ENCODE data around the gene SLC43A2. TPM values are rescaled to one million over a fixed set of nuclear protein-coding genes. Genes with fewer than 3 reads are reported as not detected.
A peak's percentile ranks its signal among the peaks of the same experiment; 100 is the strongest.

SLC43A2 gene
- total RNA-seq, 6 donors from 2014 or later, result 16.9 to 79.0 (median 49.2) TPM

DNA sequence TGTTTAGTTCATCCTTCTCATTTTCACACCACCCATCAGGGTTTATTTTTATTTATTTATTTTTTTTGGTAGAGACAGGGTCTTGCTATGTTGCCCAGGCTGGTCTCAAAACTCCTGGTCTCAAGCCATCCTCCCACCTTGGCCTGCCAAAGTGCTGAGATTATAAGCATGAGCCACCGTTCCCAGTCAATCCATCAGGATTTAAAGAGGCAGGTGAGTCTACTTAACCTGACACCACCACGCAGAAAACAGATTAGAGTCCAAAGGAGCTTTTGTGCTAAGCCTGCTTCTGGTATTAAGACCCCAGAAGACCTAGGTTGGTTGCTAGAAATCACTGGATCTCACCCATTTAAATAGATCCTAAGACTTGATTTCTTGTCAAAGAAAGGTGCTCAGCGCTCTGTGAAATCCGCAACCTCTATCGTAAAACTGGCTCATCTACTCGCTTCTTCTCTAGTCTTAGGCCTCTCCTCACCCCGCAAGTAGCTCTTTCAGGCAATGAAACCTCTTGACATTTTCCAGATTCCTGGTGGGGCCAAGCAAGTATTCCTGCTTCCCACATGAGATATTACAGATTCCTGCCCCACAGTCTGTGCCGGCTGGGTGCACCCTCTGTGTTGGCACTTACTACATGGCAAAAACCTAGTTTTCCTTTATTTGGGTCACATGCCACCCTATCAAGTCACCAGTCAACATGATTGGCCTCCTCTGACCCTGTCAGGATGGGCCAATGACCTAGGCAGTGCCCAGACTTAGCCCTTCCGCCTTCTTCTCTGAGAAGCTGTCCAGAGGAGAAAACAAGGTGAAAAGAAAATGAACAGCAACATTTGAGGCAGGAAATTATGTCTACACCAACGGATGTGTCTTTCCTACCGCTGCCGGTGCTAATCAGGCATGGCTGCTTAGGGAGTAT, 75.0 kb downstream of the SLC43A2 start:
- Histone ChIP-seq H3K9me3 (no peaks in the 10 kb centered on the region), H3K36me3 (peaks cover 4 to 67% (median 38%) of the 10 kb centered on the region in 4 donors), H3K4me3 (no peak overlapping the region), H3K27ac (peak overlapping the region; percentile 30 to 67 (median 50)), H3K27me3 (no peaks in the 10 kb centered on the region), H3K4me1 (peaks cover 27 to 49% (median 41%) of the 10 kb centered on the region in 4 donors)
- no peak for TF ChIP-seq POLR2A (IDR thresholded peaks at IDR 0.05)
- no peak for TF ChIP-seq POLR2AphosphoS5 (IDR thresholded peaks at IDR 0.05)
- TF ChIP-seq, protein P1, sequence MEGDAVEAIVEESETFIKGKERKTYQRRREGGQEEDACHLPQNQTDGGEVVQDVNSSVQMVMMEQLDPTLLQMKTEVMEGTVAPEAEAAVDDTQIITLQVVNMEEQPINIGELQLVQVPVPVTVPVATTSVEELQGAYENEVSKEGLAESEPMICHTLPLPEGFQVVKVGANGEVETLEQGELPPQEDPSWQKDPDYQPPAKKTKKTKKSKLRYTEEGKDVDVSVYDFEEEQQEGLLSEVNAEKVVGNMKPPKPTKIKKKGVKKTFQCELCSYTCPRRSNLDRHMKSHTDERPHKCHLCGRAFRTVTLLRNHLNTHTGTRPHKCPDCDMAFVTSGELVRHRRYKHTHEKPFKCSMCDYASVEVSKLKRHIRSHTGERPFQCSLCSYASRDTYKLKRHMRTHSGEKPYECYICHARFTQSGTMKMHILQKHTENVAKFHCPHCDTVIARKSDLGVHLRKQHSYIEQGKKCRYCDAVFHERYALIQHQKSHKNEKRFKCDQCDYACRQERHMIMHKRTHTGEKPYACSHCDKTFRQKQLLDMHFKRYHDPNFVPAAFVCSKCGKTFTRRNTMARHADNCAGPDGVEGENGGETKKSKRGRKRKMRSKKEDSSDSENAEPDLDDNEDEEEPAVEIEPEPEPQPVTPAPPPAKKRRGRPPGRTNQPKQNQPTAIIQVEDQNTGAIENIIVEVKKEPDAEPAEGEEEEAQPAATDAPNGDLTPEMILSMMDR (IDR thresholded peaks at IDR 0.05), result no peak
- TF ChIP-seq EP300 (IDR thresholded peaks at IDR 0.05), result no peak
- no peak for ATAC-seq (ENCODE audit: low FRiP score in 2 of 2)
- 70 to 77% methylated on average over 12 of the region's 12 CpGs for WGBS, 2 donors
- DNase-seq, result peak in 1 of 2 donors; percentile 42

DNA sequence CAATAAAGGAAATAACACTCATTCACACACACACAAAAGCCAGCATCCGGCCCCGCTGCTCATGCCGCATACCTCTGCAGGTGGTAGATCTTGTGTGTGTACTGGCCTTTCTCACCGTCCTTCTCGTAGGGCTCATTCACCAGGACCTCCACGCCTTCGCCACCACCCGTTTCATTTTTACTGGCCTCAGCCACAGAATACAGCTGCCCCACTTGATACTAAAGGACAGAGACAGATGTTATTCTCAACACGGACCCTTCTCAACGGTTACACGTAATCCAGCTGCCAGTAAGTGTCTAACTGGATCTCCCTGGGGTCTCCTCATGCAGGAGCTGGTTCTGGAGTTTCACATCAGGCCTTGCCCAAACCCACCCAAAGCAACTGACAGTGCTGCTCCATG, 75.7 kb downstream of the SLC43A2 start:
- no peak for DNase-seq
- Histone ChIP-seq H3K27me3 (no peaks in the 10 kb centered on the region), H3K4me3 (no peak overlapping the region), H3K36me3 (peaks cover 4 to 74% (median 45%) of the 10 kb centered on the region in 4 donors), H3K4me1 (peaks cover 27 to 47% (median 41%) of the 10 kb centered on the region in 4 donors), H3K9me3 (no peaks in the 10 kb centered on the region), H3K27ac (peak overlapping the region in 3 of 4 donors; percentile 30 to 67 (median 65))
- TF ChIP-seq EP300 (IDR thresholded peaks at IDR 0.05) (no peak), POLR2AphosphoS5 (IDR thresholded peaks at IDR 0.05) (no peak), POLR2A (IDR thresholded peaks at IDR 0.05) (no peak)
- TF ChIP-seq, protein P1 (IDR thresholded peaks at IDR 0.05), result no peak
- 91 to 92% methylated on average over 11 of the region's 11 CpGs for WGBS, 2 donors
- no peak for ATAC-seq (ENCODE audit: low FRiP score in 2 of 2)

DNA sequence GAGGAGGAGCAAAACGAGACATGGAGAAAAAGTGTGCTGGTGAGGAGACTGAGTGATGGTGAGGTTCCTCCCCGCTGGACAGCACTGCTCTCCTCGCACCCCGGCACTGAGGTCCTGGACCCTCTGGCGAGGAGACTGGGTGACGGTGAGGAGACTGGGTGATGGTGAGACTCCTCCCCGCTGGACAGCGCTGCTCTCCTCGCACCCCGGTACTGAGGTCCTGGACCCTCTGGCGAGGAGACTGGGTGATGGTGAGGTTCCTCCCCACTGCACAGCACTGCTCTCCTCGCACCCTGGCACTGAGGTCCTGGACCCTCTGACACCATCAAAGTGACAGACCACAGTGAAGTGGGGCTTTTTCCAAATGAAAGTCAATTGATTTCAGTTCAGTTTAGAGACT, 76.9 kb downstream of the SLC43A2 start:
- WGBS, 2 donors, result 93 to 94% methylated on average over 12 of the region's 12 CpGs
- ATAC-seq (ENCODE audit: low FRiP score in 2 of 2), result no peak
- no peaks in the 10 kb centered on the region for H3K27me3 ChIP-seq
- no peak overlapping the region for H3K4me3 ChIP-seq
- no peak overlapping the region for H3K27ac ChIP-seq
- TF ChIP-seq, protein P1 (IDR thresholded peaks at IDR 0.05), result no peak
- TF ChIP-seq EP300 (IDR thresholded peaks at IDR 0.05) (no peak), POLR2A (IDR thresholded peaks at IDR 0.05) (no peak), POLR2AphosphoS5 (IDR thresholded peaks at IDR 0.05) (no peak)
- DNase-seq, result no peak
- H3K4me1 ChIP-seq, result peaks cover 20 to 37% (median 30%) of the 10 kb centered on the region in 4 donors
- H3K36me3 ChIP-seq, result peaks cover 4 to 83% (median 54%) of the 10 kb centered on the region in 4 donors
- no peaks in the 10 kb centered on the region for H3K9me3 ChIP-seq

DNA sequence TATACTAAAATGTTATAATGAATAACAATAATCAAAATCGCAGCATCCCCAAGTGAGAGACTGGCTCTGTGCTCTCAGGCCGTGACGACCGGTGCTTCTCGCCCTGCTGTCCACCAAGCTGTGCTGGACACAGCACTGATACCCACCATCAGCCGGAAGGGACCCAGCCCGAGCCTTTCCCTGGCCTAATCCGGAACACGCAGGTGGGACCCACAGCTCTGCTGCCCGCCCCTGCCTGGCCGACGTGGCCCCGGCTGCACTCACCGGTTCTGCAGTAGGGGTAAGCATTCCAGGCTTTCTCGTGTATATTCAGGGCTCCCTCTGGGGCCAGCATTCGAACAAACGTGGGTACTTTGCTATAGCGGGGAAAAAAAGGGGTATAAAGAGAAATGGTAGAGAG, 80.6 kb downstream of the SLC43A2 start:
- H3K27me3 ChIP-seq, result no peaks in the 10 kb centered on the region
- DNase-seq, result peak in 1 of 2 donors; percentile 65
- no peak overlapping the region for H3K27ac ChIP-seq
- H3K36me3 ChIP-seq, result peaks cover 11 to 96% (median 79%) of the 10 kb centered on the region in 4 donors
- peaks cover 0 to 2% (median 0%) of the 10 kb centered on the region in 4 donors for H3K4me1 ChIP-seq
- no peak for ATAC-seq (ENCODE audit: low FRiP score in 2 of 2)
- WGBS, 2 donors, result 97 to 98% methylated on average over 13 to 18 of the region's 18 CpGs
- H3K4me3 ChIP-seq, result no peak overlapping the region
- TF ChIP-seq POLR2A (IDR thresholded peaks at IDR 0.05), result no peak
- TF ChIP-seq EP300 (IDR thresholded peaks at IDR 0.05), result no peak
- TF ChIP-seq, protein P1 (IDR thresholded peaks at IDR 0.05), result no peak
- TF ChIP-seq POLR2AphosphoS5 (IDR thresholded peaks at IDR 0.05), result no peak
- H3K9me3 ChIP-seq, result no peaks in the 10 kb centered on the region

All from upper lobe of left lung (tissue), 6 donors.